WI38 (cell line): ENCODE measurements around the gene EVA1A.

ENCODE experiments used
- H3K4me3 ChIP-seq: 2 replicates; pipeline ENCODE4 v1.5.1; 2011; ENCODE audit warnings: low read depth, mild to moderate bottlenecking, control low read depth, low read length
- TF ChIP-seq, protein P1 (sequence below): IDR thresholded peaks from 2 replicates; pipeline ENCODE4 v1.5.1; 2012; ENCODE audit warnings: low read depth, mild to moderate bottlenecking, control low read depth, low read length

EVA1A gene

GRCh38 chr2:75515584-75516368 is 45.0 kb downstream of the EVA1A start:
- no peak overlapping the region for H3K4me3 ChIP-seq
- TF ChIP-seq, protein P1, sequence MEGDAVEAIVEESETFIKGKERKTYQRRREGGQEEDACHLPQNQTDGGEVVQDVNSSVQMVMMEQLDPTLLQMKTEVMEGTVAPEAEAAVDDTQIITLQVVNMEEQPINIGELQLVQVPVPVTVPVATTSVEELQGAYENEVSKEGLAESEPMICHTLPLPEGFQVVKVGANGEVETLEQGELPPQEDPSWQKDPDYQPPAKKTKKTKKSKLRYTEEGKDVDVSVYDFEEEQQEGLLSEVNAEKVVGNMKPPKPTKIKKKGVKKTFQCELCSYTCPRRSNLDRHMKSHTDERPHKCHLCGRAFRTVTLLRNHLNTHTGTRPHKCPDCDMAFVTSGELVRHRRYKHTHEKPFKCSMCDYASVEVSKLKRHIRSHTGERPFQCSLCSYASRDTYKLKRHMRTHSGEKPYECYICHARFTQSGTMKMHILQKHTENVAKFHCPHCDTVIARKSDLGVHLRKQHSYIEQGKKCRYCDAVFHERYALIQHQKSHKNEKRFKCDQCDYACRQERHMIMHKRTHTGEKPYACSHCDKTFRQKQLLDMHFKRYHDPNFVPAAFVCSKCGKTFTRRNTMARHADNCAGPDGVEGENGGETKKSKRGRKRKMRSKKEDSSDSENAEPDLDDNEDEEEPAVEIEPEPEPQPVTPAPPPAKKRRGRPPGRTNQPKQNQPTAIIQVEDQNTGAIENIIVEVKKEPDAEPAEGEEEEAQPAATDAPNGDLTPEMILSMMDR: no peak

GRCh38 chr2:75513616-75514170 is 47.0 kb downstream of the EVA1A start:
- no peak overlapping the region for H3K4me3 ChIP-seq
- TF ChIP-seq, protein P1: no peak

DNA sequence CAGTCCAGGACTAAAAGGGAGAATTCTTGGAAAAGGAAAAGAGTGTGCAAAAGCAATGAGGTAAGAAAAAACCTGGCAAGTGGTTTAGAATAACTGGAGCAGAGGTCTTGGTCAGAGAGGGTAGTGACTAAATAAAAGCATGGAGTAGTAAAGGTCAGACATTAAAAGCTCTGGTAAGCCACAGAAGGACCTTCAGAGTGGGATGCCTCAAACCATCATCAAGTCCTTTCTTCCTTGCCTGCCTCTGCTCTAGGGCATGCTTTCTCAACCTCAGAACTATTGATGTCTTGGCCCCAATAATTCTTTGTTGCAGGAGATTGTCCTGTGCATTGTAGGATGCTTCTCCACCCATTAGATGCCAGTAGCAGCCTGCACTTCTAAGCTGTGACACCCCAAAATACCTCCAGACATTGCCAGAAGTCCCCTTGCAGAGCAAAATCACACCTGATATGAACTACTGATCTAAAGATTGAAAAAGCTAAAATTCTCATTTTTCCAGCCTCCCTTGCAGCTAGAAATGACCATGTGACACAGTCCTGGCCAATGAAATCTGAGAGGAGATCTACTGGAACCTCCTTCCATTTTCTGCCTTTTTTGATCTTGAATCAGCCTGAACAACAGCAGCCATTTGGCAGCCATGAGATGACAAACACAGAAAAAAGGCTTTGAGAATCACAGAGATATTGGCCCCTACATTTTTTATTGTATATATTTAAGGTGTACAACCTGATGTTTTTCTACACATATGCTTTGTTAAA is 48.1 kb downstream of the EVA1A start:
- H3K4me3 ChIP-seq: no peak overlapping the region
- TF ChIP-seq, protein P1: no peak

DNA sequence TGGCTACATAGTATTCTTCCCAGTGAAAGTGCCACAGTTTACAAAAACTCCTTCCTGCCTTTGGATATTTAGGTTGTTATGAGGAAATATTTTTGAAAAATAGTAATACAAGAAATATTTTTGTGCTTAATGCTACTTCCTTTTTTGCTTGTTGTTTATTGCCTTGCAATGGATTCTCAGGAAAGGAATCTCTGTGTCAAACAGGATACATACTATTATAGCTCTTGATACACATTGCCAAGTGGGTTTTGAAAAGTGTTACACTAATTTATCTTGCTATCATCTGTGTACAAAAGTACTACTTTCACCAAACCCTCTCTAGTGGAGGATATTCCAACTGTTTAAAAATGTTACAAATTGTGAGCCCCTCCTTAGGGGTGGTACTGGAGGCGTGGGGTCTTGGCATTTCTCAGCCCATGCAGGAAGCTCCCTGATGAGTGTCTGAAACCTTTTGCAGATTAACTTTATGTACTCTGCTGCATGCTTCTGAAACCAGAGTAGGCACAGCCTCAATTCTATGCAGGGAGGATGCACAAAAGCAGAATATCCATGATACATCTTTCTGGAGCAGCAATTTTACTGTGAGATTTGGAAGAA is 54.5 kb downstream of the EVA1A start:
- no peak overlapping the region for H3K4me3 ChIP-seq
- TF ChIP-seq, protein P1: no peak

- TF ChIP-seq, protein P1: no peak
These were observed 55.7 kb downstream of the EVA1A start for GRCh38 chr2:75505012-75505411.

GRCh38 chr2:75503048-75503607 is 57.6 kb downstream of the EVA1A start:
- H3K4me3 ChIP-seq: no peak overlapping the region
- TF ChIP-seq, protein P1: no peak

More at GRCh38 chr2:75505012-75505411, 55.7 kb downstream of the EVA1A start:
- no peak overlapping the region for H3K4me3 ChIP-seq
